Skeletal muscle satellite cell (primary cell): Measurements from ENCODE around the gene MTUS2.

Experiments
- H3K27me3 ChIP-seq: 2 replicates; pipeline ENCODE4 v1.7.0; 2013; ENCODE audit warnings: low read length; ENCODE audit not compliant: control insufficient read depth, insufficient read depth
- H3K36me3 ChIP-seq: 2 replicates; pipeline ENCODE4 v1.7.0; 2013; ENCODE audit warnings: mild to moderate bottlenecking, control low read depth, low read length; ENCODE audit not compliant: insufficient read depth
- H3K4me1 ChIP-seq: 2 replicates; pipeline ENCODE4 v1.7.0; 2013; ENCODE audit warnings: low read length; ENCODE audit not compliant: control insufficient read depth, insufficient read depth
- H3K4me2 ChIP-seq: 2 replicates; pipeline ENCODE4 v1.7.0; 2013; ENCODE audit warnings: mild to moderate bottlenecking, low read length
- H3K4me3 ChIP-seq: 2 replicates; pipeline ENCODE4 v1.7.0; 2013; ENCODE audit warnings: low read length
- H3K9ac ChIP-seq: 2 replicates; pipeline ENCODE4 v1.7.0; 2013; ENCODE audit warnings: mild to moderate bottlenecking, low read depth, low read length, moderate library complexity
- H3K9me3 ChIP-seq: replicated peaks from 2 replicates; pipeline ENCODE4 v1.7.0; 2013; ENCODE audit warnings: mild to moderate bottlenecking, control low read depth, low read length

MTUS2 gene

DNA sequence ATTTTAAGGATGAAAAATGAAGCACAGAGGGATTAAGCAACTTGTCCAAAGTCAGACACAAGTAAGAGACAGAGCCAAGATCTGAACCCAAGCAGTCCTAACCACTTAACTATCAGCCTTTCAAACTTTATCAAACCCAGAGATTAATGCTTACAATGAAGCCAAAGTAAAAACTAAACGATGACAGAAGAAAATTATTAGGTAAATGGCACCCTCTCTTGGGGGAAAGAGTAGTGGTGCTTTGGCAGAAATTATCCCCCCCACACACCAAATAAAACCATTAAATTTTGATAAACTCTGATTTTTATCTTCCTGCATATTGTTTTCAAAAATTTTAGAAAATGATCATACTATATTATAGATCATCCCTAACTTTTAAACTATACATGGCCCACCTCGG lies 446.1 kb downstream of the MTUS2 start:
- no peaks in the 10 kb centered on the region for H3K36me3 ChIP-seq
- no peak overlapping the region for H3K9ac ChIP-seq
- no peaks in the 10 kb centered on the region for H3K4me1 ChIP-seq
- no peaks in the 10 kb centered on the region for H3K9me3 ChIP-seq
- H3K27me3 ChIP-seq, result peaks cover 4% of the 10 kb centered on the region
- H3K4me2 ChIP-seq, result no peak overlapping the region
- no peak overlapping the region for H3K4me3 ChIP-seq

DNA sequence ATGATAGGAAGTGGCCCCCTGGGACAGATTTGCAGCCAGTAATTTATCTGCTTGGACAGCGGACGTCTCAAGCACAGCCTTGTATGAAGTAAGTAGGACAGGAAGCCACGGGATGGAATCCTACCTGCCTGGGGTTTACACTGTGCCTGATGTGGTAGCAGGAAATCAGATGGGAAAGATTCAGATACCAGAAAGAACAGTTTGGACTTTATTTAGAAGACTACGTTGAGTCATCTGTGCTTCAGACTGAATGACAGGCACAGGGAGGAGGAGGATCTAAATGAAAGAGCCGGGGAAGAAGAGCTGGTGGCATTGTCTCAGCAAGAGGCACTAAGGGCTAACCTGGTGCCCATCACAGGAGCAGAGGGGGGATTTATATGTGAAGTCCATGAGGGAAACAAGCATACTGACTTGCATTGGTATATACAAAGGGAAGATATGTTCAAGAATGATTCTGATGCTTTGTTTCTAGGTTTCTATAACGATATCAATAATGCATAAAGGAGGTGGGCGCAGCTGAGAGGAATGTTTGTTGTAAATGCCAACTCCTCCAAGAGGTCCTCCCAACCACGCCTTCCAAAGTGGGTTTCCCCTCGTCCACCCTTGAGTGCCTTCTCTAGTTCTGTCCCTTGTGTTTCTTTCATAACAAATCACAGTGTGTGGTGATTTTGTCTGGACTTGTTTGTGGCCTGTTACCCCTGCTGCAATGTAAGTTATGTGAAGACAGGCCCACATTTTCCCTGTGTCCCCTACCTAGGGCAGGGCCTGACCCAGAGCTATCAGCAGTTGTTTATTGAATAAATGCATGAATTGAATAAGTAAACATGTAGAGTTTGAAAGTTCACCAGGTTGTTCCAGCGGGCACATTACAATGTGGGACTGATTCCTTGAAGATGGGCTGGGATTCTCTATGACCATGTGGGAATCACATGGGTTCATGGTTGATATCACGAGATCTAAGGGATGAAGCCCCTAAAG lies 446.9 kb downstream of the MTUS2 start:
- no peaks in the 10 kb centered on the region for H3K36me3 ChIP-seq
- no peak overlapping the region for H3K4me3 ChIP-seq
- no peaks in the 10 kb centered on the region for H3K9me3 ChIP-seq
- H3K27me3 ChIP-seq, result peaks cover 9% of the 10 kb centered on the region
- H3K4me1 ChIP-seq, result no peaks in the 10 kb centered on the region
- no peak overlapping the region for H3K9ac ChIP-seq
- H3K4me2 ChIP-seq, result no peak overlapping the region

DNA sequence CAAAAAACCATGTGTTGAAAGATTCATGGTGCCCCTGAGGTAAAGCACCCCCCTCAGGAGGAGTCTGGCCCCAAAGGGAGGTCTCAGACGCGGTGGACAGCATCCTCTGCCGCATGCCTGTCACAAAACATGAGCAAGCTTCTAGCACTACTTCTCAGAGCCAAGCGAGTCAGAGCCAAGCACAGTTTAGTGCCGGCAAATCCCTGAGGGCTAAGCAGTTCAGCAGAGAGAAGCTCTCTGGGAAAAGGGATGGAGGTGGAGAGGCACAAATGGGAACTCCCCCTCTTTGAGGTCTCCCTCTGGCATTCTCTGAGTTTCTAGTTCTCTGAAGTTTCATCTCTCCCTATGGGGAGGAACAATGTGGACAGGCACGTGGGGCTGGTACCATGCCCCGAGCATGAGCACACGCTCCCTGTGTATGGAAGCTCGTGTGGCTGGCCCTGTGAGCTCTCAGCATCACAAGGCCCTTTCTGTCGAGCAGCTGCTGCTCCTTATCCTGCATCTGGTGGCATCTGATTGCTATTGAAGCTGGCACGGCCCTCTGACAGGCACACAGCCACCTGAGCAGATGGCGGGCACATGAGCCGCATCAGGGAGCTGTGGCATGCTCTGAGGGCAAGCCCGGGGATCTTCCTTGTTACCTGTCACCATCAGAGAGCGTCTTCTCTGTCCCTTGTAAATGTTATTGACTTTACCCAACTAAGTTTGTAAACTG lies 450.3 kb downstream of the MTUS2 start:
- H3K9me3 ChIP-seq, result no peaks in the 10 kb centered on the region
- no peak overlapping the region for H3K4me3 ChIP-seq
- no peak overlapping the region for H3K4me2 ChIP-seq
- no peaks in the 10 kb centered on the region for H3K36me3 ChIP-seq
- H3K9ac ChIP-seq, result no peak overlapping the region
- no peaks in the 10 kb centered on the region for H3K4me1 ChIP-seq
- peaks cover 9% of the 10 kb centered on the region for H3K27me3 ChIP-seq

DNA sequence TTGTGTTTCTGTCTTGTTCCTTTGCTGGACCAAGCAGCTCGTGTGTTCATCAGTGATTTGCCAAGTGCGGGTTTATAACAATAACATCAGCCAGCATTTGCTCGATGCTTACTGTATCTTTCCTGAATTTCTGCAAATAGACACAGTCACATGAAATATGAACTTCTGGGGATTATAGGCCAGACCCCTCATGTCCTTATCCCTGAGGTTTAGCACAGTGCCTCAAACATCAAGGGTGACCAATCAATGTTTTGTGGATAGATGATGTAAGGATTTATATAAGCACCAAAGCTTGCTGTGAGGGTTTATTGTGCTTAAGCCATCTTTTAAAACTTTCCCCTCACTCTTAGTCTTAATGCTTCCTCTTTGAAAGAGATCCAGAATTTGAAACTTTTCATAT lies 451.5 kb downstream of the MTUS2 start:
- H3K4me2 ChIP-seq, result no peak overlapping the region
- peaks cover 9% of the 10 kb centered on the region for H3K27me3 ChIP-seq
- no peaks in the 10 kb centered on the region for H3K9me3 ChIP-seq
- H3K4me3 ChIP-seq, result no peak overlapping the region
- no peaks in the 10 kb centered on the region for H3K36me3 ChIP-seq
- no peak overlapping the region for H3K9ac ChIP-seq
- H3K4me1 ChIP-seq, result no peaks in the 10 kb centered on the region

DNA sequence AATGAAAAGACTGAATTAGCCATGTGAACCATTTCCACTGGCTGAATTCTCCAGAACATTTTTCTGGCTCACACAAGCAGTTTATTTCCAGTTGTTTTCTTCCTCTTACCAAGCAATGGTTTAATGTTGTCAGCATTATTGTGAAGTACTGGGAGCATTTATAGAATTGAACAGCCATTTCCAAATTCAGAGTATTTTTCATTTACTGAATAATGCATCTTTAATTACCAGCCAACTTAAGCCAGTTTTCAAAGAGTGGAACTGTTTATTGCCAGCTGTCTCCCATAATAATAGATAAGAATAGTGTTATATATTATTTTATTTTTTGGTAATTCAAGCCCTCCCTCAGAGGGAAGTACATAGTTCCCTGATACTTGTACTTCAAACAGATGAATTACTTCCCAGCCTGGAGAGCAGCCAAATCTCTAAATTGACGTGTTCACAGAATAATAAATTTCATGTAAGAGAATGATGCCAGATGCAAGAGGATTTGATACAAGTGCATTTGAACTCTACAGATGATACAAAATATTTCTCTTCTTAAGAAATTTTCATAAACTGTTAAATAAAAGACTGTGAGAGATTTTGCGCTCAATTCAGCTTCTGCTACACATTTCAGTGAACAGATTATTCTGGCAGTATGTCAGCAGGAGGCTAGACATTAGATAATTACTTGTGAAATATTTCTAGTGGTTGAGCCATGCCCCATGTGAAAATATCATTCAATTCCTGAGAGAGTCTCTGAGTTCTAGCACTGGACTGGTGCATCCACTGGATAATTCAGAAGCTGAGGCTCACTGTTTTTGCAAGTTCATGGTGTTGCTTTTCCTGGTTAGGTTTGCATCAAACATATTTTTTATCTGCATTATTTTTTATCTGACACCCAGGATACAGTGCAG lies 459.5 kb downstream of the MTUS2 start:
- H3K9ac ChIP-seq, result no peak overlapping the region
- H3K4me3 ChIP-seq, result no peak overlapping the region
- H3K9me3 ChIP-seq, result no peaks in the 10 kb centered on the region
- no peaks in the 10 kb centered on the region for H3K4me1 ChIP-seq
- peaks cover 3% of the 10 kb centered on the region for H3K27me3 ChIP-seq
- no peaks in the 10 kb centered on the region for H3K36me3 ChIP-seq
- no peak overlapping the region for H3K4me2 ChIP-seq

DNA sequence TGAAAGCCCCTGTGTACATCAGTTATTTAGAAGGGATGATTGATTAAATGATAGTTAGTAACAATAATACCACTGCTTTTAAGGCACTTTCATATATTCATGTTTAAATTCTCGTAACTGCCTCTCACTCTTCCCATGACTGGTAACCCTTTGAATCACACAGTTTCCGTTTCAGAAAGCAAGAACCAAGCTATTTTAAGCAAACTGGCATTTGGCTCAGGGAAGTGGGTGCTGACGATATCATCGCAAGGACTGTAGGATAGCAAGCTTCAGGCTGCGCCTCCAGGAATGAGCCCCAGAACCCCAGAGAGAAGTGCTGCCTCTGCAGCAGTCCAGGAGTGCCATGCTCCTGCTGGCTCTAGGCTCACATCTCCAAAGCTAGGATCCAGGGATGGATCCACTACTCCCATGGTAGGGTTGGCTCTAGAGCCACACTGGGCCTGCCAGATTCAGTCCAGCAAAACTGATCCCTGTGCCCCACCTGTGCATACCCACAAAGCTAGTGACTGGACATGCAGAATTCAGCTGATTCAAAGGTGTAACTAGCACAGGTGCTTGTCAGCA lies 461.9 kb downstream of the MTUS2 start:
- Histone ChIP-seq H3K4me2 (no peak overlapping the region), H3K4me3 (no peak overlapping the region), H3K36me3 (no peaks in the 10 kb centered on the region), H3K9me3 (no peaks in the 10 kb centered on the region), H3K27me3 (peaks cover 4% of the 10 kb centered on the region), H3K4me1 (no peaks in the 10 kb centered on the region), H3K9ac (no peak overlapping the region)

DNA sequence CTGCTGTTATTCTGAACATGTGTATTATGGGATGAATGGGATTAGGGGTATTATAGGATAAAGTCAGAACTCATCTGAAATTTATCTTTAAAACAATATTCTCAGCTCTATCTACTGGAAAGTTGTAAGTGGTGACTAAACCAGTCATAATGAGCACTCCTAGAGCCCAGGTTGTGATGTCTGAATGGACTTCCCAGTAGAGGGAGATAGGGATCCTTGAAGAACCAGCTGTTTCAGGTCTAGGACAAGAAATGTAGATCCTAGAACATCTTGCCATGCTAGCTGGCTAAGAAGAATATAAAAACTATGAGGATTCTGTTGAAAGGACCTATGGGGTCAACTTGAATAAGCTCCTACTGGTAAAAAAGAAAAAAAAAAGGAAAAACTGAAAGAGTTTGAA lies 464.6 kb downstream of the MTUS2 start:
- Histone ChIP-seq H3K4me2 (no peak overlapping the region), H3K4me3 (no peak overlapping the region), H3K4me1 (no peaks in the 10 kb centered on the region), H3K9me3 (no peaks in the 10 kb centered on the region), H3K27me3 (peaks cover 8% of the 10 kb centered on the region), H3K36me3 (no peaks in the 10 kb centered on the region), H3K9ac (no peak overlapping the region)

DNA sequence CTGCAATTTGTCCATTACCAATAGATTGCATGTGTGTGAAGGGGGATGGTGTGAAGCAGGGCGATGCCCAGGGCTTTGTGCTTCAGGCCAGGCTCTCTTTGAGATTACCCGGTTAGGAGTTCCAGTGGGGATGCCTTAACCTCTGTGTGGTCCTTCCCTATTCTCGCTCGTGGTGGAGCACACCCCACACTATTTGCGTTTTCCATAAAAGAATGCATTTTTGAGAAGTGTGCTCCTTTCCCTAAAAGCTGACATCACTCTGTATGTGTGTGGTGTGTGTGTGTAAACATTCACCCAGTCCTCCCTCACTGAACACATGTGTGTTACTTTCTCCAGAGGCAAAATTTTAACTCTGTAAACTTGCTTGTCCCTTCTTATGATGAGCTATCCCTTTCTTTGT lies 467.1 kb downstream of the MTUS2 start:
- Histone ChIP-seq H3K36me3 (no peaks in the 10 kb centered on the region), H3K4me1 (no peaks in the 10 kb centered on the region), H3K9me3 (no peaks in the 10 kb centered on the region), H3K4me3 (no peak overlapping the region), H3K4me2 (no peak overlapping the region), H3K27me3 (peaks cover 8% of the 10 kb centered on the region), H3K9ac (no peak overlapping the region)

DNA sequence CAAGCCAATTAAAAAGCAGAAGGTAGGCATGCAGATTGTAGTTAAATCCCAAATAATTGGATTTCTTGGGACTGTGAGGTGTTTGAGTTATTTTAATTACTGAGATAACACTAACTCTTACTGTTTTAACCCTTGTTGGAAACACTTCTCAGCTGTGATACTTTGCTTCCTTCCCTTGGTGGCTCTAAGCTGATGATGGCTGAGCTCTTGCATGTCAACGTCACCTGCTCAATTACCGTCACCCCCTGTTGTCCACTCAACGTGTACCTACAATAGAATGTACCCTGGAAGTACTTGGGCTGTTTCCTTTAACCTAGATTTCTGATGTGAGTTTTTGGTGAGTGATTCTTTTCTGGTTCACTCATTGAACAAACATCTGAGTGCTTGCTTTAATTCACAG lies 471.9 kb downstream of the MTUS2 start:
- H3K4me3 ChIP-seq, result no peak overlapping the region

DNA sequence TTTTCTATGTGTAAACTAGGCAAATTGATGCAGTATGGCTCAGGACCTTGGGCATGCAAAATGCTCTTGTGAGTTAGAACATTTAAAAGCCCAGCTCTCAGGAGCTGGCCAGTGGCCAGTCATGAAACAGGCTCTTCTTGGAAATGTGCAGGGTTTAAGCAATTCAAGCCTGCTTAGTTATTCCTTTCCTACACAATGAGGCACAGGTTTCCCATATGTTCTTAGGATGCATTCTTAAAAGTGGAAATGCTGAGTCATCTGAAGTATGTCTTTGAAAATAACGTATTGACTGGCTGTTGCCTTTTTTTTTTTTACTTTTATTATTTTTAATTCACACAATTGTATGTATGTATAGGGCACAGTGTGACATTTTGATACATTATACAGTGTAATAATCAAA lies 474.7 kb downstream of the MTUS2 start:
- Histone ChIP-seq H3K4me1 (no peaks in the 10 kb centered on the region), H3K9me3 (no peaks in the 10 kb centered on the region), H3K4me2 (no peak overlapping the region), H3K4me3 (no peak overlapping the region), H3K9ac (no peak overlapping the region), H3K36me3 (no peaks in the 10 kb centered on the region), H3K27me3 (no peaks in the 10 kb centered on the region)

More for the DNA sequence above, 471.9 kb downstream of the MTUS2 start:
- no peaks in the 10 kb centered on the region for H3K36me3 ChIP-seq
- no peaks in the 10 kb centered on the region for H3K9me3 ChIP-seq
- H3K4me1 ChIP-seq, result no peaks in the 10 kb centered on the region
- peaks cover 6% of the 10 kb centered on the region for H3K27me3 ChIP-seq
- no peak overlapping the region for H3K9ac ChIP-seq
- H3K4me2 ChIP-seq, result no peak overlapping the region

DNA sequence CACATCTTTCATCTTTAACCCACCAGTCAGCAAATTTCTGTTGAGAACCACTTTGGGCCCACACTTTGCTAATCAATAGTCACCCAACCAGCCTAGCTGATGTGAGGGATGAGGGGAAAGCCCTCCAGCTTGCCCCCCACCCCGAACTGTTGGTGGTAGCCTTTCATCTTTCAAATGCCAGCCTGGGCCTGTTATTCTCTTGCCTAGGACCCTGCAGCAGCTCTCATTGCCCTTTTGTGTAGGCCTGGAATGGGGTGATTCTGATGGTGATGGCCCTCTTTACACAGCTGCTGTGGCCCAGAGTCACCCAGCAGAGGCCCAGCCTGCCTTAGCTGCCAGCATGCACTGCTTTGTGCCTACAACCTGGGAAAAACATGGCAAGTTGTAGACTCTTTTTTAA lies 480.9 kb downstream of the MTUS2 start:
- Histone ChIP-seq H3K4me1 (no peaks in the 10 kb centered on the region), H3K9ac (no peak overlapping the region), H3K27me3 (no peaks in the 10 kb centered on the region), H3K9me3 (peaks cover 4% of the 10 kb centered on the region), H3K4me3 (no peak overlapping the region), H3K4me2 (no peak overlapping the region), H3K36me3 (no peaks in the 10 kb centered on the region)
